Measurements from ENCODE around the gene CACNA2D2. TPM values are rescaled to one million over a fixed set of nuclear protein-coding genes. Genes with fewer than 3 reads are reported as not detected.

The CACNA2D2 gene
- total RNA-seq (ENCODE audit: unreplicated experiment), result 17.3 TPM
- long read RNA-seq, result 0 reads

DNA sequence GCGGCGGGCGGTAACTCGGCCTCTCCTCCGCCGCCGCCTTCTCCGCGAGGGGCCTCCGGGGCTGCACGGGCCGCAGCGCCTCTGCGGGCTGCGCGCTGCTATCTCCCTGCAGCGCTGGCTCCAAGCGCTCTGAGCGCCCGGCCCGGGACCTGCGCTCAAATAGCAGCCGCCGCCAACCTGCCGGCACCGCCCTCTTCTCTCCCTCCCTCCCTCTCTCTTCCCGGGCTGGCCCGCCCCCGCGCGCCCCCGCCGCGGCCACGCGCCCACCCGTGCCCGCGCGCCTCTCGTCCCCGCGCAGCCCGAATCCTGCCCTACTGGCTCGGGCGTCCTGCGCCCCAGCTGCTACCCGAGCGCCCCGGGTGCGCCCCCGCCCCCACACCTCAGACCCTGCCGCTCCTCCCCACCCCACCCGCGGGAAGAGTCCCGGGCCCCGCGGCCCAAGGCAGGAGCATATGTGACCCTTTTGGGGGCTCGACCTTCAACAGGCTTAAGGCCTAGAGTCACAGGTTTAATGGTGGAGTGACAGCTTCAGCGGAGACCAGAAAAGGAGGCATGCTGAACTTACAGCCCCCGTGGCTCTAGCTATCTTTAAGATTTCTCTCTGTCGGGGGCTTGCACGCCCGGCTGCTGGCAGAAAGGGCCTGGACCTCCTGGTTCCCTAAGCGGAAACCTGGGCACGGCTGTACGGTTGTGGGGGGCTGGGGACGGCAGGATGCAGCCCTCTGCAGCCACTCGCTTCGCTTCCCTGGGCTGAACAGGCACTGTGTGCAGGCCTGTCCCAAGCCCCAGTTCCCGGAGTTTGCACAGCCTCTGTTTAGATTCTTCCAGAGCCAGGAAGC is at the start of gene CACNA2D2:
Gene CACNA2D2 (minus strand): TSS at position 131 of the 839 bp plus-strand sequence. CDS start 211 bp downstream, outside the sequence.
- Mint-ChIP-seq H3K27ac (ENCODE audit: unreplicated experiment) (peak within 1 kb of the TSS; percentile 30), H3K4me1 (ENCODE audit: unreplicated experiment) (peaks cover 5% of the 10 kb centered on the region), H3K27me3 (ENCODE audit: unreplicated experiment) (peaks cover 19% of the 10 kb centered on the region), H3K9me3 (ENCODE audit: unreplicated experiment) (no peaks in the 10 kb centered on the region), H3K36me3 (ENCODE audit: low read depth, unreplicated experiment) (peaks cover 4% of the 10 kb centered on the region), H3K4me3 (ENCODE audit: unreplicated experiment) (peak within 1 kb of the TSS; percentile 53)
- TF ChIP-seq, protein P1, sequence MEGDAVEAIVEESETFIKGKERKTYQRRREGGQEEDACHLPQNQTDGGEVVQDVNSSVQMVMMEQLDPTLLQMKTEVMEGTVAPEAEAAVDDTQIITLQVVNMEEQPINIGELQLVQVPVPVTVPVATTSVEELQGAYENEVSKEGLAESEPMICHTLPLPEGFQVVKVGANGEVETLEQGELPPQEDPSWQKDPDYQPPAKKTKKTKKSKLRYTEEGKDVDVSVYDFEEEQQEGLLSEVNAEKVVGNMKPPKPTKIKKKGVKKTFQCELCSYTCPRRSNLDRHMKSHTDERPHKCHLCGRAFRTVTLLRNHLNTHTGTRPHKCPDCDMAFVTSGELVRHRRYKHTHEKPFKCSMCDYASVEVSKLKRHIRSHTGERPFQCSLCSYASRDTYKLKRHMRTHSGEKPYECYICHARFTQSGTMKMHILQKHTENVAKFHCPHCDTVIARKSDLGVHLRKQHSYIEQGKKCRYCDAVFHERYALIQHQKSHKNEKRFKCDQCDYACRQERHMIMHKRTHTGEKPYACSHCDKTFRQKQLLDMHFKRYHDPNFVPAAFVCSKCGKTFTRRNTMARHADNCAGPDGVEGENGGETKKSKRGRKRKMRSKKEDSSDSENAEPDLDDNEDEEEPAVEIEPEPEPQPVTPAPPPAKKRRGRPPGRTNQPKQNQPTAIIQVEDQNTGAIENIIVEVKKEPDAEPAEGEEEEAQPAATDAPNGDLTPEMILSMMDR (IDR thresholded peaks at IDR 0.05; ENCODE audit: unreplicated experiment), result no peak
- peak; percentile 62 for DNase-seq (ENCODE audit: low spot score)

- Mint-ChIP-seq H3K27me3 (ENCODE audit: unreplicated experiment) (peaks cover 6% of the 10 kb centered on the region), H3K4me3 (ENCODE audit: unreplicated experiment) (no peak overlapping the region), H3K4me1 (ENCODE audit: unreplicated experiment) (no peaks in the 10 kb centered on the region), H3K27ac (ENCODE audit: unreplicated experiment) (no peak overlapping the region), H3K36me3 (ENCODE audit: low read depth, unreplicated experiment) (no peaks in the 10 kb centered on the region), H3K9me3 (ENCODE audit: unreplicated experiment) (no peaks in the 10 kb centered on the region)
- TF ChIP-seq, protein P1 (IDR thresholded peaks at IDR 0.05; ENCODE audit: unreplicated experiment), result no peak
- no peak for DNase-seq (ENCODE audit: low spot score)
These were observed 49.2 kb upstream of the CACNA2D2 start for GRCh38 chr3:50552598-50552997.

GRCh38 chr3:50551681-50552435 is 48.4 kb upstream of the CACNA2D2 start:
- H3K4me3 Mint-ChIP-seq (ENCODE audit: unreplicated experiment), result no peak overlapping the region
- no peak for DNase-seq (ENCODE audit: low spot score)
- H3K9me3 Mint-ChIP-seq (ENCODE audit: unreplicated experiment), result no peaks in the 10 kb centered on the region
- no peaks in the 10 kb centered on the region for H3K36me3 Mint-ChIP-seq (ENCODE audit: low read depth, unreplicated experiment)
- H3K4me1 Mint-ChIP-seq (ENCODE audit: unreplicated experiment), result no peaks in the 10 kb centered on the region
- peaks cover 6% of the 10 kb centered on the region for H3K27me3 Mint-ChIP-seq (ENCODE audit: unreplicated experiment)
- TF ChIP-seq, protein P1 (IDR thresholded peaks at IDR 0.05; ENCODE audit: unreplicated experiment), result no peak
- no peak overlapping the region for H3K27ac Mint-ChIP-seq (ENCODE audit: unreplicated experiment)

GRCh38 chr3:50551054-50551659 is 47.7 kb upstream of the CACNA2D2 start:
- Mint-ChIP-seq H3K4me1 (ENCODE audit: unreplicated experiment) (no peaks in the 10 kb centered on the region), H3K4me3 (ENCODE audit: unreplicated experiment) (no peak overlapping the region), H3K27ac (ENCODE audit: unreplicated experiment) (no peak overlapping the region), H3K9me3 (ENCODE audit: unreplicated experiment) (no peaks in the 10 kb centered on the region), H3K27me3 (ENCODE audit: unreplicated experiment) (peaks cover 6% of the 10 kb centered on the region), H3K36me3 (ENCODE audit: low read depth, unreplicated experiment) (no peaks in the 10 kb centered on the region)
- no peak for DNase-seq (ENCODE audit: low spot score)
- TF ChIP-seq, protein P1 (IDR thresholded peaks at IDR 0.05; ENCODE audit: unreplicated experiment), result no peak
